Tibial nerve (tissue), 4 donors: ENCODE data around the gene TTC27. TPM values are rescaled to one million over a fixed set of nuclear protein-coding genes. Genes with fewer than 3 reads are reported as not detected.

Experiments used
- DNase-seq, 2 donors: peaks; one replicate each; pipeline ENCODE4 v3.0.0-alpha.2; 2019; ENCODE audit warnings: low spot score in 2 of 2
- H3K27ac ChIP-seq, 4 donors: fragments of 200-600 bp; sonication (generic) in 3 of 4; one replicate each; pipeline ENCODE4 v1.5.1; 2017 to 2019; ENCODE audit warnings: mild to moderate bottlenecking in 1 of 4
- H3K27me3 ChIP-seq, 2 donors: fragments of 200-600 bp; sonication (generic) in 1 of 2; one replicate each; pipeline versions ENCODE4 v1.5.1 to v1.6.0; 2017 to 2019
- H3K36me3 ChIP-seq, 3 donors: fragments of 200-600 bp; sonication (generic); one replicate each; pipeline ENCODE4 v1.5.1; 2018 to 2019
- H3K4me1 ChIP-seq, 4 donors: fragments of 200-600 bp; sonication (generic) in 3 of 4; one replicate each; pipeline ENCODE4 v1.5.1; 2017 to 2019
- H3K4me3 ChIP-seq, 4 donors: fragments of 200-600 bp; sonication (generic) in 3 of 4; one replicate each; pipeline ENCODE4 v1.5.1; 2017 to 2019; ENCODE audit warnings: mild to moderate bottlenecking in 1 of 4, moderate library complexity in 1 of 4
- H3K9me3 ChIP-seq, 4 donors: fragments of 200-600 bp; sonication (generic) in 3 of 4; one replicate each; pipeline ENCODE4 v1.5.1; 2017 to 2019
- EP300 ChIP-seq, 2 donors: sonication (generic); formaldehyde crosslinking; IDR thresholded peaks; one replicate each; pipeline ENCODE4 v1.6.1; 2017; ENCODE audit warnings: antibody characterized with exemption in 2 of 2, mild to moderate bottlenecking in 1 of 2
- POLR2A ChIP-seq, 2 donors: fragments of 450-650 bp; IDR thresholded peaks; one replicate each; pipeline ENCODE4 v1.6.1; 2017; ENCODE audit warnings: antibody characterized with exemption in 2 of 2, mild to moderate bottlenecking in 2 of 2, moderate library complexity in 2 of 2
- WGBS, 2 donors: methylation state at CpG; one replicate each; pipeline ENCODE4 v1.1.5; 2018; 5-methylcytosine and 5-hydroxymethylcytosine counted together
- total RNA-seq, 4 donors: library from RNA; depleted of rRNA; stranded (reverse); fragments of >200 nt; gene quantifications; one replicate each; pipeline ENCODE4 v1.1.0, GENCODE V29; 2016
- TF ChIP-seq, protein P1 (sequence below), 5 experiments: fragments of 200-600 bp in 3 of 5; fragments of 450-650 bp in 2 of 5; sonication (generic) in 3 of 5; IDR thresholded peaks; one replicate each; pipeline ENCODE4 v1.5.1; 2016 to 2019; ENCODE audit warnings: antibody characterized with exemption in 5 of 5, mild to moderate bottlenecking in 3 of 5, moderate library complexity in 2 of 5

The TTC27 gene
- total RNA-seq, 4 donors from 2014 or later, result 22.5 to 25.8 (median 24.3) TPM

DNA sequence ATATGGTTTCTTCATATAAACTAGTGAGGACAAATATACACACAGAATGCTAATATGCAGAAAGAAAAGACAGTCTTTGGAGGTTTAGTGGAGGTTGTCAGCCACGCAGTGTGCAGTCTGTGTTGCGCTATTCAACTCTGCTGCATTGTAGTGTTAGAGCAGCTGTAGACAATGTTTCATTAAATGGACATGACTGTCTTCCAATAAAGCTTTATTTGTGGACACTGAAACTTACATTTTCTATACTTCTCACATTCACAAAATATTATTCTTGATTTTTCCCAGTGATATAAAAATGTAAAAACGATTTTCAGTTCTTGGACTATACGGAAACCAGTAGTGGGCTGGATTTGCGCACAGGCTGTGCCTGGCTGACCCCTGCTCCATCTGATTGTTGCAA lies 13.3 kb downstream of the TTC27 start:
- Histone ChIP-seq H3K4me3 (no peak overlapping the region), H3K4me1 (no peaks in the 10 kb centered on the region), H3K9me3 (no peaks in the 10 kb centered on the region), H3K27me3 (no peaks in the 10 kb centered on the region), H3K36me3 (peaks cover 0 to 98% (median 0%) of the 10 kb centered on the region in 3 donors), H3K27ac (no peak overlapping the region)
- TF ChIP-seq, protein P1, sequence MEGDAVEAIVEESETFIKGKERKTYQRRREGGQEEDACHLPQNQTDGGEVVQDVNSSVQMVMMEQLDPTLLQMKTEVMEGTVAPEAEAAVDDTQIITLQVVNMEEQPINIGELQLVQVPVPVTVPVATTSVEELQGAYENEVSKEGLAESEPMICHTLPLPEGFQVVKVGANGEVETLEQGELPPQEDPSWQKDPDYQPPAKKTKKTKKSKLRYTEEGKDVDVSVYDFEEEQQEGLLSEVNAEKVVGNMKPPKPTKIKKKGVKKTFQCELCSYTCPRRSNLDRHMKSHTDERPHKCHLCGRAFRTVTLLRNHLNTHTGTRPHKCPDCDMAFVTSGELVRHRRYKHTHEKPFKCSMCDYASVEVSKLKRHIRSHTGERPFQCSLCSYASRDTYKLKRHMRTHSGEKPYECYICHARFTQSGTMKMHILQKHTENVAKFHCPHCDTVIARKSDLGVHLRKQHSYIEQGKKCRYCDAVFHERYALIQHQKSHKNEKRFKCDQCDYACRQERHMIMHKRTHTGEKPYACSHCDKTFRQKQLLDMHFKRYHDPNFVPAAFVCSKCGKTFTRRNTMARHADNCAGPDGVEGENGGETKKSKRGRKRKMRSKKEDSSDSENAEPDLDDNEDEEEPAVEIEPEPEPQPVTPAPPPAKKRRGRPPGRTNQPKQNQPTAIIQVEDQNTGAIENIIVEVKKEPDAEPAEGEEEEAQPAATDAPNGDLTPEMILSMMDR (IDR thresholded peaks at IDR 0.05), result no peak
- TF ChIP-seq EP300 (IDR thresholded peaks at IDR 0.05) (no peak), POLR2A (IDR thresholded peaks at IDR 0.05) (no peak)
- whole genome bisulfite sequencing, 2 donors, result 95 to 100% methylated on average over 5 of the region's 5 CpGs
- no peak for DNase-seq

DNA sequence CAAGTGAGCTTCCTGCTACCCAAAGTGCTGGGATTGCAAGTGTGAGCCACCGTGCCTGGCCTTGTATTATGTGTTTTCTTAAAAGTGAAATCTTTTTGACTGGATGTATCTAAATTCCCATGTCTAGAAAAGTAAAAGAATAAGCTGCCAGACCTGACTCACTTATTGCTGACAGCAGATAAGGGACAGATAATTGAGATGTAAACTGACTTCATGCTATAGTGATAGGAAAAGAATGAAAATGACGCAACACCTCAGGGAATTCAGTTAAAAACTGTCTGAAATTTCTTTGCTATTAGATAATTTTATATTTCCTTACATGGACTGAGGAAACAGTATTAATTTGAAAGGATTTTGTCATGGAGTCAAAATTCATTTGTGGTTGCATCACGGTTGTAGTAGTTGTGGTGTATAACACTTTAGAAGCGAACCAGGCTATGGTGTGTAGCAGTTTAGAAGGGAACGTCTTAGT lies 19.4 kb downstream of the TTC27 start:
- Histone ChIP-seq H3K4me3 (no peak overlapping the region), H3K4me1 (peaks cover 0 to 1% (median 0%) of the 10 kb centered on the region in 4 donors), H3K9me3 (no peaks in the 10 kb centered on the region), H3K27ac (no peak overlapping the region), H3K36me3 (peaks cover 0 to 74% (median 0%) of the 10 kb centered on the region in 3 donors), H3K27me3 (no peaks in the 10 kb centered on the region)
- DNase-seq, result no peak
- TF ChIP-seq POLR2A (IDR thresholded peaks at IDR 0.05), result no peak
- TF ChIP-seq, protein P1 (IDR thresholded peaks at IDR 0.05), result no peak
- no peak for TF ChIP-seq EP300 (IDR thresholded peaks at IDR 0.05)
- WGBS, 2 donors, result 66 to 74% methylated on average over 5 of the region's 5 CpGs

DNA sequence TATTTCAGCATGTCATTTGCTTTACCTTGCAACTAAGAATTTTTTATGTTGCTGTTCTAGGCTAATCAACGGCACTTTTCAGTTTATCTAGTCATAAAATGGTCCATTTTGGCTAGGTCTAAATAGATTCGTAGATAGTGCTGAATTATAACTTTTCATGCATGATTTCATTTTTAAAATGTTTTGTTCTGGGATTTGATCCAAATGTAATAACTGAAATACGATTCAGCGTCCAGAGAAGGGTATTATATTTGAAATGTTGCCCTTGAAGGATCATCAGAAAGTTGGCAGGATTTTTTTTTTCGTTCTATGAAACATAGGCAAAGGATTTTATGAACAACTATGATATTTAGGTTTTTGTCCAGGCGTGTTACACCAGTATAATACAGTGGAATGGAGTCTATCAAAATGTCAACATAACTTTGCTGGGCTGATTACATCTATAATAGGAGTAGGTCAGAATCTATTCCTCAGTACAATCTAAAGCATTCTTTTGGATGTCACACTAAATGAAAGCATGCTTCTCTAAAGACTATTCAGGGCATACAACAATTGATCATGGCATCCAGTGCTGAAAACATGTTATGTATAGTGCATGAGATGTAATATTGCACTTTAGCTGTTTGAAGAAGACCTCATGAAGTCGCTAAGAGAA lies 24.8 kb downstream of the TTC27 start:
- H3K27ac ChIP-seq, result peak overlapping the region in 2 of 4 donors; percentile 26 to 38
- 22 to 30% methylated on average over 7 of the region's 7 CpGs for WGBS, 2 donors
- H3K27me3 ChIP-seq, result no peaks in the 10 kb centered on the region
- TF ChIP-seq EP300 (IDR thresholded peaks at IDR 0.05), result no peak
- no peak for TF ChIP-seq POLR2A (IDR thresholded peaks at IDR 0.05)
- TF ChIP-seq, protein P1 (IDR thresholded peaks at IDR 0.05), result no peak
- peaks cover 0 to 51% (median 0%) of the 10 kb centered on the region in 3 donors for H3K36me3 ChIP-seq
- no peak overlapping the region for H3K4me3 ChIP-seq
- H3K9me3 ChIP-seq, result no peaks in the 10 kb centered on the region
- DNase-seq, result no peak
- peaks cover 0 to 13% (median 0%) of the 10 kb centered on the region in 4 donors for H3K4me1 ChIP-seq

DNA sequence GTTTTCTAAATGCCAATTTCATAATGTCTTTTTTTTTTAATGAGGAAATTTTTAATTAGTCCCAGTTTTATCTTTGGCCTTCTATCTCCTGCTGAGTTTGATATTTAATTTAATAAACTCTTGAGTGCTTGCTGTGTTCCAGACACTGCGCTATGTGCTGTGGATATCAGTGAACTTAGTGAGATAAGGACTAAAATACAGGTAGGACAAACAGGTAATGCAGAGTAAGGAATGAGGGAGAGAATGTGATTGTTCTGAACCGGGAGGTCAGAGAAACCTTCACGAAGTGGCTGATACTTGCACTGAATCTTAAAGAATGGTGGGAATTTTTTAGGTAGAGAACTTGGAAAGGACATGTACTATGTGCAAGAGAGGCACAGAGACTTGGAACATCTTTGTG lies 28.2 kb downstream of the TTC27 start:
- H3K27ac ChIP-seq, result no peak overlapping the region
- no peak for DNase-seq
- H3K9me3 ChIP-seq, result no peaks in the 10 kb centered on the region
- peaks cover 0 to 47% (median 0%) of the 10 kb centered on the region in 3 donors for H3K36me3 ChIP-seq
- 91 to 99% methylated on average over 3 of the region's 3 CpGs for WGBS, 2 donors
- no peak overlapping the region for H3K4me3 ChIP-seq
- peaks cover 0 to 13% (median 0%) of the 10 kb centered on the region in 4 donors for H3K4me1 ChIP-seq
- no peaks in the 10 kb centered on the region for H3K27me3 ChIP-seq
- TF ChIP-seq POLR2A (IDR thresholded peaks at IDR 0.05) (no peak), EP300 (IDR thresholded peaks at IDR 0.05) (no peak)
- TF ChIP-seq, protein P1 (IDR thresholded peaks at IDR 0.05), result no peak

DNA sequence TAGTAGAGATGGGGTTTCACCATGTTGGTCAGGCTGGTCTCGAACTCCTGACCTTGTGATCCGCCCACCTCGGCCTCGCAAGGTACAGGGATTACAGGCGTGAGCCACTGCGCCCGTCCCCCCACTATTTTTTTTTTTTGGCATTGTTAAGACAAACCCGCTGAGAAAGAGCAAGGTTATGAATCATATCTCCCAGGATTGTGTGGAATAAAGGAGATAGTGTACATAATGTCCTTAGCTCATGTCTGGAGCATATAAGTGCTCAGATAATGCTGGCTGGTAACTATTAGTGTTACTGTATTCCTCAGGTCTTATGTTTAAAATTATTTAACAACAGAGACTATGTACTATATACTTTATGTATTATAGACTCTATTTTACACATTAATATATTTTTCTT lies 36.0 kb downstream of the TTC27 start:
- H3K27ac ChIP-seq, result no peak overlapping the region
- peaks cover 0 to 43% (median 0%) of the 10 kb centered on the region in 3 donors for H3K36me3 ChIP-seq
- no peak for DNase-seq
- H3K9me3 ChIP-seq, result no peaks in the 10 kb centered on the region
- no peak for TF ChIP-seq POLR2A (IDR thresholded peaks at IDR 0.05)
- TF ChIP-seq EP300 (IDR thresholded peaks at IDR 0.05), result no peak
- TF ChIP-seq, protein P1 (IDR thresholded peaks at IDR 0.05), result no peak
- WGBS, 2 donors, result 96% methylated on average over 8 of the region's 8 CpGs
- H3K27me3 ChIP-seq, result no peaks in the 10 kb centered on the region
- H3K4me1 ChIP-seq, result no peaks in the 10 kb centered on the region
- no peak overlapping the region for H3K4me3 ChIP-seq
